H9 (cell line): Measurements from ENCODE around the gene MOCS1. TPM values are rescaled to one million over a fixed set of nuclear protein-coding genes. Genes with fewer than 3 reads are reported as not detected.

Source experiments
- DNase-seq: peaks from one replicate; pipeline ENCODE4 v3.0.0-alpha.2; 2017
- H2AFZ ChIP-seq: one replicate; pipeline ENCODE4 v1.6.1; 2013; ENCODE audit warnings: mild to moderate bottlenecking, low read length, control low read depth, moderate library complexity
- H2AK5ac ChIP-seq: 2 replicates; pipeline ENCODE4 v1.6.1; 2013; ENCODE audit warnings: low read length, control low read depth, mixed read lengths; ENCODE audit not compliant: insufficient read length
- H2BK120ac ChIP-seq: one replicate; pipeline ENCODE4 v1.6.1; 2013; ENCODE audit warnings: low read depth, mild to moderate bottlenecking, low read length, control low read depth, inconsistent platforms; ENCODE audit not compliant: poor library complexity, severe bottlenecking
- H2BK12ac ChIP-seq: 2 replicates; pipeline ENCODE4 v1.6.1; 2013; ENCODE audit warnings: low read length, control low read depth, mixed read lengths, low read depth; ENCODE audit not compliant: insufficient read length
- H2BK15ac ChIP-seq: 2 replicates; pipeline ENCODE4 v1.6.1; 2013; ENCODE audit warnings: low read depth, low read length, control low read depth
- H2BK20ac ChIP-seq: one replicate; pipeline ENCODE4 v1.6.1; 2013; ENCODE audit warnings: low read depth, mild to moderate bottlenecking, low read length, control low read depth, inconsistent platforms; ENCODE audit not compliant: poor library complexity, severe bottlenecking
- H2BK5ac ChIP-seq: 2 replicates; pipeline ENCODE4 v1.6.1; 2013; ENCODE audit warnings: low read length, control low read depth, mixed read lengths; ENCODE audit not compliant: insufficient read length
- H3K14ac ChIP-seq: 2 replicates; pipeline ENCODE4 v1.6.1; 2013; ENCODE audit warnings: low read length, control low read depth; ENCODE audit not compliant: insufficient read depth
- H3K18ac ChIP-seq: 2 replicates; pipeline ENCODE4 v1.6.1; 2013; ENCODE audit warnings: low read depth, mild to moderate bottlenecking, mixed read lengths, low read length, control low read depth; ENCODE audit not compliant: insufficient read length
- H3K23ac ChIP-seq: 2 replicates; pipeline ENCODE4 v1.6.1; 2013; ENCODE audit warnings: low read length, control low read depth, mixed read lengths, low read depth; ENCODE audit not compliant: insufficient read length
- H3K23me2 ChIP-seq: 2 replicates; pipeline ENCODE4 v1.6.1; 2013; ENCODE audit warnings: low read depth, mild to moderate bottlenecking, mixed read lengths, low read length, control low read depth; ENCODE audit not compliant: insufficient read length, poor library complexity, severe bottlenecking
- H3K27ac ChIP-seq: 2 replicates; pipeline ENCODE4 v1.5.1; 2013; ENCODE audit warnings: low read length, control low read depth, mixed read lengths, low read depth; ENCODE audit not compliant: insufficient read length
- H3K27me3 ChIP-seq: 2 replicates; pipeline ENCODE4 v1.6.1; 2013; ENCODE audit warnings: low read length, control low read depth, inconsistent platforms; ENCODE audit not compliant: insufficient read depth
- H3K4ac ChIP-seq: 2 replicates; pipeline ENCODE4 v1.6.1; 2013; ENCODE audit warnings: low read depth, mild to moderate bottlenecking, control low read depth, inconsistent platforms, low read length, moderate library complexity
- H3K4me1 ChIP-seq: 2 replicates; pipeline ENCODE4 v1.6.1; 2013; ENCODE audit warnings: low read length, control low read depth, inconsistent platforms; ENCODE audit not compliant: insufficient read depth
- H3K4me2 ChIP-seq: 2 replicates; pipeline ENCODE4 v1.6.1; 2013; ENCODE audit warnings: low read length, control low read depth, mixed read lengths; ENCODE audit not compliant: insufficient read length, insufficient read depth
- H3K56ac ChIP-seq: 2 replicates; pipeline ENCODE4 v1.6.1; 2013; ENCODE audit warnings: low read depth, mild to moderate bottlenecking, mixed read lengths, low read length, control low read depth; ENCODE audit not compliant: insufficient read length
- H3K79me1 ChIP-seq: 2 replicates; pipeline ENCODE4 v1.6.1; 2013; ENCODE audit warnings: low read depth, mild to moderate bottlenecking, moderate library complexity, low read length, control low read depth, inconsistent platforms; ENCODE audit not compliant: insufficient read depth, poor library complexity, severe bottlenecking
- H3K79me2 ChIP-seq: 2 replicates; pipeline ENCODE4 v1.6.1; 2013; ENCODE audit warnings: low read length, control low read depth, inconsistent platforms; ENCODE audit not compliant: insufficient read depth
- H3K9ac ChIP-seq: 2 replicates; pipeline ENCODE4 v1.6.1; 2013; ENCODE audit warnings: low read length, control low read depth, mixed read lengths; ENCODE audit not compliant: insufficient read length; ENCODE audit errors: extremely low read depth
- H3K9me3 ChIP-seq: one replicate; pipeline ENCODE4 v1.6.1; 2013; ENCODE audit warnings: low read depth, low read length, inconsistent platforms; ENCODE audit not compliant: control insufficient read depth
- H3T11ph ChIP-seq: one replicate; pipeline ENCODE4 v1.6.1; 2013; ENCODE audit warnings: mild to moderate bottlenecking, low read length, control low read depth, inconsistent platforms
- H4K20me1 ChIP-seq: one replicate; pipeline ENCODE4 v1.6.1; 2013; ENCODE audit not compliant: control insufficient read depth, insufficient read length, insufficient read depth
- H4K5ac ChIP-seq: 2 replicates; pipeline ENCODE4 v1.6.1; 2013; ENCODE audit warnings: low read depth, mild to moderate bottlenecking, mixed read lengths, low read length, control low read depth; ENCODE audit not compliant: insufficient read length
- H4K8ac ChIP-seq: replicated peaks from 2 replicates; pipeline ENCODE4 v1.6.1; 2013; ENCODE audit warnings: low read length, control low read depth, mixed read lengths, low read depth; ENCODE audit not compliant: insufficient read length
- H4K91ac ChIP-seq: 2 replicates; pipeline ENCODE4 v1.6.1; 2013; ENCODE audit warnings: low read depth, mild to moderate bottlenecking, moderate library complexity, mixed read lengths, low read length, control low read depth; ENCODE audit not compliant: insufficient read length
- H3K27ac Mint-ChIP-seq, 3 experiments: 2 replicates in 2 of 3; 3 replicates in 1 of 3; pipeline ENCODE4 v1.8.0; 2020 to 2021; ENCODE audit warnings: mixed read lengths in 3 of 3, mild to moderate bottlenecking in 1 of 3, moderate library complexity in 1 of 3
- H3K27me3 Mint-ChIP-seq: 2 replicates; pipeline ENCODE4 v1.8.0; 2021; ENCODE audit warnings: low read depth, mild to moderate bottlenecking, moderate library complexity, mixed read lengths
- H3K36me3 Mint-ChIP-seq, 3 experiments: 2 replicates in 2 of 3; 3 replicates in 1 of 3; pipeline ENCODE4 v1.8.0; 2020 to 2021; ENCODE audit warnings: low read depth in 3 of 3, mixed read lengths in 3 of 3; ENCODE audit not compliant: insufficient read depth in 1 of 3
- H3K4me1 Mint-ChIP-seq, 2 experiments: 2 replicates each; pipeline ENCODE4 v1.8.0; 2020; ENCODE audit warnings: mixed read lengths in 2 of 2
- H3K4me3 Mint-ChIP-seq, 2 experiments: 2 replicates in 1 of 2; 3 replicates in 1 of 2; pipeline ENCODE4 v1.8.0; 2020 to 2021; ENCODE audit warnings: mild to moderate bottlenecking in 2 of 2, mixed read lengths in 2 of 2, moderate library complexity in 1 of 2
- H3K9me3 Mint-ChIP-seq, 2 experiments: 2 replicates in 1 of 2; 3 replicates in 1 of 2; pipeline ENCODE4 v1.8.0; 2020; ENCODE audit warnings: mild to moderate bottlenecking in 2 of 2, mixed read lengths in 2 of 2, moderate library complexity in 1 of 2
- WGBS: extraction: QIAGEN DNeasy Blood & Tissue Kit; methylation state at CpG from one replicate; pipeline ENCODE4 v1.1.7; 2013; ENCODE audit warnings: missing lambda C conversion rate, low lambda C conversion rate, mixed read lengths; ENCODE audit not compliant: insufficient read length; ENCODE audit errors: extremely low coverage; 5-methylcytosine and 5-hydroxymethylcytosine counted together
- total RNA-seq: library from RNA; stranded (reverse); gene quantifications from 2 replicates; pipeline ENCODE4 v1.2.1, GENCODE V29; 2021
- TF ChIP-seq, protein P1 (sequence below): fragments of 200-600 bp; sonication (generic); conservative IDR thresholded peaks from 3 replicates; pipeline ENCODE4 v1.8.0; 2021; ENCODE audit warnings: antibody characterized with exemption, mild to moderate bottlenecking

The MOCS1 gene
- total RNA-seq, 1 experiment from 2014 or later = 15.2 TPM

DNA sequence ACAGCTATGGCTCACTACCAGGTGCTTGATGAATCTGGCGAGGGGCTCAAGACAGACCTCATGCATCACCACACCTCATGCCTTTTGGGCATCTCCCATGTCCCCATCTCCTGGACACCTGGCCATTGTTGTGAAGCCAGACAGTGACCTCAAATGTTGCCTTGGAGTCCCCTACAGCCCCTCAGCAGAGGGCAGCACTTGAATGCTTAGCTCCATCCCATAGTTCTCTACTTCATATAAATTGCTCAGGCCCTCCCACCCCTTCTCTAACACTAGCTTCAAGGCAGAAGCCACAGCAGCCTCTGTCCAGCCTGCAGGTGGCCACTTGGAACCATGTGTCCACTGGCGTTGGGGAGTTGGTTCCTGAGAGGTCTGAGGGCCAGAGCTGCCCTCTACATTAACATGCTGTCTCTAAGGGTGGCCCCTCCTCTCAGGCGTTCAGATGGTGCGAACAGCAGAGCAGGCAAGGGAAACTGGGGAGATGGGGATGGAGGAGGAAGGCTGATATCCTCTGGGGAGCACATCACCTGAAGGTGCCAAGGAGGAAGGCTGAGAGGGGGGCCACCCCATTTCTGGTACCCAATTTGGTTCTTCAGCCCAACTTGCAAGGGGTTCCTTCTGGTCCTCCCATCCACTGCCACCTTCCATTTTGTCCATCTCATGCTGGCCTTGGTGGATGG, 31.3 kb downstream of the MOCS1 start:
- no peak overlapping the region for H3K4me3 Mint-ChIP-seq
- Histone ChIP-seq H3K27me3 (no peaks in the 10 kb centered on the region; the same call in 1 of the 2 replicates), H2BK12ac (no peak overlapping the region), H2BK5ac (no peak overlapping the region), H2AK5ac (no peak overlapping the region), H3T11ph (no peak overlapping the region), H3K4me2 (no peak overlapping the region), H2BK20ac (no peak overlapping the region), H4K5ac (no peak overlapping the region), H3K4ac (no peak overlapping the region), H4K91ac (no peak overlapping the region), H2AFZ (no peak overlapping the region), H3K79me2 (no peaks in the 10 kb centered on the region), H3K27ac (no peak overlapping the region), H3K9me3 (no peaks in the 10 kb centered on the region), H3K23me2 (no peaks in the 10 kb centered on the region), H3K23ac (no peak overlapping the region), H2BK120ac (no peak overlapping the region), H4K20me1 (no peaks in the 10 kb centered on the region), H3K14ac (no peak overlapping the region), H4K8ac (no peak overlapping the region), H3K79me1 (no peaks in the 10 kb centered on the region), H3K9ac (no peak overlapping the region), H2BK15ac (no peak overlapping the region), H3K4me1 (peaks cover 4% of the 10 kb centered on the region; the same call in 1 of the 2 replicates), H3K18ac (no peak overlapping the region), H3K56ac (no peak overlapping the region)
- TF ChIP-seq, protein P1, sequence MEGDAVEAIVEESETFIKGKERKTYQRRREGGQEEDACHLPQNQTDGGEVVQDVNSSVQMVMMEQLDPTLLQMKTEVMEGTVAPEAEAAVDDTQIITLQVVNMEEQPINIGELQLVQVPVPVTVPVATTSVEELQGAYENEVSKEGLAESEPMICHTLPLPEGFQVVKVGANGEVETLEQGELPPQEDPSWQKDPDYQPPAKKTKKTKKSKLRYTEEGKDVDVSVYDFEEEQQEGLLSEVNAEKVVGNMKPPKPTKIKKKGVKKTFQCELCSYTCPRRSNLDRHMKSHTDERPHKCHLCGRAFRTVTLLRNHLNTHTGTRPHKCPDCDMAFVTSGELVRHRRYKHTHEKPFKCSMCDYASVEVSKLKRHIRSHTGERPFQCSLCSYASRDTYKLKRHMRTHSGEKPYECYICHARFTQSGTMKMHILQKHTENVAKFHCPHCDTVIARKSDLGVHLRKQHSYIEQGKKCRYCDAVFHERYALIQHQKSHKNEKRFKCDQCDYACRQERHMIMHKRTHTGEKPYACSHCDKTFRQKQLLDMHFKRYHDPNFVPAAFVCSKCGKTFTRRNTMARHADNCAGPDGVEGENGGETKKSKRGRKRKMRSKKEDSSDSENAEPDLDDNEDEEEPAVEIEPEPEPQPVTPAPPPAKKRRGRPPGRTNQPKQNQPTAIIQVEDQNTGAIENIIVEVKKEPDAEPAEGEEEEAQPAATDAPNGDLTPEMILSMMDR = no peak
- no peaks in the 10 kb centered on the region for H3K9me3 Mint-ChIP-seq
- no peak overlapping the region for H3K27ac Mint-ChIP-seq
- no CpG with 5 or more reads among the region's 4 CpGs for WGBS
- H3K4me1 Mint-ChIP-seq = peaks cover 4 to 5% of the 10 kb centered on the region in 2 experiments
- DNase-seq = no peak
- peaks cover 14 to 23% (median 17%) of the 10 kb centered on the region in 3 experiments for H3K36me3 Mint-ChIP-seq
- peaks cover 4% of the 10 kb centered on the region for H3K27me3 Mint-ChIP-seq
